ENCODE measurements around the gene SLC49A3. TPM values are rescaled to one million over a fixed set of nuclear protein-coding genes. Genes with fewer than 3 reads are reported as not detected.

Gene SLC49A3
- total and polyA plus RNA-seq, 2 of the 8 experiments (the other 6 are each of a cell fraction or from before 2014, with no cell fraction given): 5.0 to 8.8 TPM

- Histone ChIP-seq H3K9ac (replicated peaks in 1 of 4; ENCODE audit: extremely low read depth in 1 of 4, low read depth in 3 of 4, low read length in 3 of 4) (no peak overlapping the region), H3K4me1 (replicated peaks in 1 of 4; ENCODE audit: control insufficient read depth in 3 of 4, insufficient read depth in 4 of 4, low read length in 3 of 4) (peaks cover 0 to 16% (median 5%) of the 10 kb centered on the region in 4 experiments; a peak in 5 of 7 replicates), H3K18ac (ENCODE audit: extremely low read depth, low read length) (no peak overlapping the region), H3K4me3 (ENCODE audit: extremely low read depth in 1 of 4, insufficient read depth in 2 of 4, low read depth in 3 of 4, low read length in 4 of 4) (no peak overlapping the region), H3K27me3 (replicated peaks in 1 of 4; ENCODE audit: control insufficient read depth in 3 of 4, extremely low read depth in 1 of 4, insufficient read depth in 3 of 4, low read length in 3 of 4) (no peaks in the 10 kb centered on the region; a peak in 2 of 7 replicates), H4K8ac (ENCODE audit: extremely low read depth, insufficient read depth, low read length) (no peak overlapping the region), H3K9me3 (ENCODE audit: insufficient read depth in 2 of 2, low read depth in 1 of 2, low read length in 1 of 2) (no peaks in the 10 kb centered on the region), H3K56ac (replicated peaks; ENCODE audit: insufficient read length, low read depth, low read length) (no peak overlapping the region), H3K36me3 (ENCODE audit: control insufficient read depth in 2 of 4, insufficient read depth in 4 of 4, low read length in 3 of 4) (no peaks in the 10 kb centered on the region), H3K14ac (ENCODE audit: insufficient read length) (no peak overlapping the region), H2AFZ (ENCODE audit: low read length) (no peak overlapping the region), H2BK15ac (ENCODE audit: low read length) (no peak overlapping the region; the same call in 1 of the 2 replicates), H3K79me1 (ENCODE audit: low read depth, low read length) (no peaks in the 10 kb centered on the region), H2BK5ac (ENCODE audit: low read depth, low read length) (no peak overlapping the region; the same call in 1 of the 2 replicates), H4K5ac (ENCODE audit: insufficient read length, low read depth, low read length) (no peak overlapping the region), H2AK5ac (ENCODE audit: low read depth, low read length) (no peak overlapping the region), H3K23me2 (ENCODE audit: low read depth, low read length) (peaks cover 8% of the 10 kb centered on the region; the same call in 1 of the 2 replicates), H2BK120ac (replicated peaks; ENCODE audit: low read depth, low read length) (no peak overlapping the region), H2BK20ac (ENCODE audit: low read length) (no peak overlapping the region), H3K27ac (ENCODE audit: low read depth, low read length) (no peak overlapping the region), H3K79me2 (ENCODE audit: control insufficient read depth in 1 of 2, insufficient read depth in 2 of 2, low read length in 2 of 2) (no peaks in the 10 kb centered on the region), H4K91ac (replicated peaks; ENCODE audit: insufficient read length, low read length) (no peak overlapping the region), H3K4ac (replicated peaks; ENCODE audit: insufficient read length, low read depth, low read length) (no peak overlapping the region), H2BK12ac (ENCODE audit: low read depth, low read length) (no peak overlapping the region), H3K4me2 (ENCODE audit: insufficient read depth in 1 of 2, low read depth in 2 of 2, low read length in 2 of 2) (no peak overlapping the region), H3K23ac (ENCODE audit: insufficient read length) (no peak overlapping the region), H4K20me1 (replicated peaks in 1 of 2; ENCODE audit: control insufficient read depth in 1 of 2, insufficient read depth in 2 of 2, low read length in 2 of 2) (peaks cover 0 to 10% of the 10 kb centered on the region in 2 experiments)
- DNase-seq (ENCODE audit: low read depth in 1 of 2, low spot score in 2 of 2): no peak
- ChIA-PET POLR2A (ENCODE audit: partially characterized antibody) (interaction anchor here (0.6 to 5.6 kb wide), 5 partner anchors 13 to 201 kb away, joined by 3 to 25 read pairs (median 4); no protein-coding TSS in a partner anchor), CTCF (ENCODE audit: partially characterized antibody) (interaction anchor here (1.2 to 1.3 kb wide), 2 partner anchors 76 to 78 kb away, joined by 3 to 4 read pairs; no protein-coding TSS in a partner anchor)
- 85% methylated on average over 8 of the region's 13 CpGs; no CpG with 5 or more reads in 1 of the 2 experiments for WGBS, 2 experiments (ENCODE audit: extremely low coverage in 1 of 2, insufficient coverage in 1 of 2, insufficient read length in 1 of 2, insufficient replicate concordance in 2 of 2, low coverage in 1 of 2, low lambda C conversion rate in 2 of 2, missing lambda C conversion rate in 1 of 2)
- no peak for FAIRE-seq
- 0 out of 2 replicates have a peak, but pooled peaks have one; percentile 5 for TF ChIP-seq POLR2AphosphoS5 (IDR thresholded peaks at IDR 0.05; ENCODE audit: low read depth, low read length)
- no peak for TF ChIP-seq SRF (IDR thresholded peaks at IDR 0.05; ENCODE audit: low read depth, low read length)
Observed at GRCh38 chr4:679104-679481, 9.9 kb downstream of the SLC49A3 start.

Data from H1 (cell line).